ENCODE results near the gene CDK5RAP3.
A peak's percentile ranks its signal among the peaks of the same experiment; 100 is the strongest.

CDK5RAP3 gene

DNA sequence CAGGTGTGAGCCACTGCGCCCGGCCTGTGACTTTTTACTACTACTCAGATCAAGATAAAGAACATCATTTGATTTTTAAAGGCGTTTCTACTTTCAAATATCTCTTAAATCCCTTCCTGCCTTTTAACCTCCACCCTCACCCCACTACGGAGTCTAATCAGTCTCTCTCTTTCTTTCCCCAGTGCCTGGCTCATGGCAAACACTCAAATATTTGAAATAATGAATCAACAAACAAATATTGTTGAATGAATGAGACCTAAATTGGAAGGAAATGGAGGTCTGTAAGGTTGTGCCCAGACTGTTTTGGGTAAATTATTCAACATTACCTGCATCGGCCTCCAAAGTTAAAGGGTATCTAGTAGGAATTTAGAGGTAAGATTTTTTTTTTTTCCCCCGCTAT, 52.0 kb downstream of the CDK5RAP3 start:
- no peak for DNase-seq (ENCODE audit: low read depth in 1 of 2, low spot score in 1 of 2)

DNA sequence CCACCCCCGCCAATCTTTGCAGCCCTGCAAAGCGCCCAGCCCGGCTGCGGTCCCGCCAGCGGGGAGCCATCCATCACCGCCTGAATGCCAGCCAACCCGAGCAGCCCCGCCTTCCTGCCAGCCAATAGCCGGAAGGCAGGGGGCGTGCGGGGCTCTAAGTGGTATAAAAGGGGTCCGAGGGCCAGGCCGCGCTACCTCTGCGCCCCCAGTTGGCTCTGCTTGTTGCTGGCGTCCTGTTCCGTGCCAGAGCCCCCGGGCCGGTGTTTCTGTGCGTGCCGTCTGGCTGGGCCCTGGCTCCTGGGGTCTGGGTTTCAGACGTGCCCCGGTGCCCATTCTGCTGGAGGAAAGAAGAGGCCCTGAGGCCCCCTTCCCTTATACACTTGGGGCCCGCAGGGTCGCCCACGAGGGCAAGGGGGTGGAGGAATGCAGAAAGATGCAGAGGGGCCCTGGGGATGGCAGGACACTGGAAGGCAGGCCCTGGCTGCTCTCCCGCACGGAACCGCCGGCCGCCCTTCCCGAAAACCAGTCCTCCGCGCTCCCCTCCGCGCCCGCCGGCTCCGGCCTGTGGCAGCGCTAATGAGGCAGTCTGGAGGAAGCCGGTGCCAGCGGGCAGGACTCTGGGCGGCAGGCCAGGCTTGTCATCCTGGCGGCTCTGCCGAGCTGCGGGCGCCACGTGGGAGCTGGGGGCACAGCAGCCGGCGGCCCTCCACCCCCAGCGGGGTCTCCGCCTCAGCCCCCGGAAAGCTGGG, 52.7 kb downstream of the CDK5RAP3 start:
- DNase-seq (ENCODE audit: low read depth in 1 of 2, low spot score in 1 of 2): peak in 1 of 2 donors; percentile 18

DNA sequence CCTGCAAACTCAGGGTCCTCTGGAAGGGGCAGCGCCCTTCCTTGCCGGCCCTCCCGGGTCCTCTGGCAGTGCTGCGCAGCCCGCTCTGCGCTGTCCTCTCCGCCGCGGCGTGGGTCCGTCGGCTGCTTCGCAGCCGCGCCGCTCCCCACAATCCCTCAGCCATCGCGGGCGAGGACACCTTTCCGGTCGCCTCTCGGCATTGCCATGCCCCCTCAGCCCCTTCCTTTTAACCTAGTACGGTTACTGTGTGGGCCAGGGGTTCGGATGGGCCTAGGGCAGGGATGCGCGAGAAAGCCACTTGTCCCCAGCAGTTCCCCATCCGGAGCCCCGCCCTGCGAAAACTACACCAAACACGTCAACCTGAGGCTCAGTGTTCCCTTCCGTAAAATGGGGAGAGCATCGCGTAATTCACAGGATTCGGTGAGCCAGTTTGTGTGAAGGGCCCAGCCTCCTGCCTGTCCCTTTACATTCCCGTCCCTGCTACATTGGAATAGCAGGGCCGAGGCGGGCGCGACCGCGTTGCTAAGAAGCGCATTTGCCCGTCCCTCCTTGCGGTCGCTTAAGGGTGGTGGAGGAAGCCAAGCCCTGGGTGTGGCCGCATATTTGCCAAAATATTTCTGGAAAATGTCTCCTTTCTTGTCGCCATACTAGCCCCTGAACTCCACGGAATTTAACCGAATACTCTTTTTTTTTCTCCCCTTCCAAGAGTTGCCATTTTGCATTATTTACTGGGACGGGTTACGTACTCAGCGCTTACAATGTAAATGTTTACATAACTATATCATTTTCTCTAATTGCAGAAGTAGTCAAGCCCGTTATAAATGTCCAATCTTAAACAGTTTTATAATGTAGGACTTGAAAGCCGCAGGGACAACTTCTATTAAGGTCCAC, 53.5 kb downstream of the CDK5RAP3 start:
- peak in 1 of 2 donors; percentile 6 for DNase-seq (ENCODE audit: low read depth in 1 of 2, low spot score in 1 of 2)

DNA sequence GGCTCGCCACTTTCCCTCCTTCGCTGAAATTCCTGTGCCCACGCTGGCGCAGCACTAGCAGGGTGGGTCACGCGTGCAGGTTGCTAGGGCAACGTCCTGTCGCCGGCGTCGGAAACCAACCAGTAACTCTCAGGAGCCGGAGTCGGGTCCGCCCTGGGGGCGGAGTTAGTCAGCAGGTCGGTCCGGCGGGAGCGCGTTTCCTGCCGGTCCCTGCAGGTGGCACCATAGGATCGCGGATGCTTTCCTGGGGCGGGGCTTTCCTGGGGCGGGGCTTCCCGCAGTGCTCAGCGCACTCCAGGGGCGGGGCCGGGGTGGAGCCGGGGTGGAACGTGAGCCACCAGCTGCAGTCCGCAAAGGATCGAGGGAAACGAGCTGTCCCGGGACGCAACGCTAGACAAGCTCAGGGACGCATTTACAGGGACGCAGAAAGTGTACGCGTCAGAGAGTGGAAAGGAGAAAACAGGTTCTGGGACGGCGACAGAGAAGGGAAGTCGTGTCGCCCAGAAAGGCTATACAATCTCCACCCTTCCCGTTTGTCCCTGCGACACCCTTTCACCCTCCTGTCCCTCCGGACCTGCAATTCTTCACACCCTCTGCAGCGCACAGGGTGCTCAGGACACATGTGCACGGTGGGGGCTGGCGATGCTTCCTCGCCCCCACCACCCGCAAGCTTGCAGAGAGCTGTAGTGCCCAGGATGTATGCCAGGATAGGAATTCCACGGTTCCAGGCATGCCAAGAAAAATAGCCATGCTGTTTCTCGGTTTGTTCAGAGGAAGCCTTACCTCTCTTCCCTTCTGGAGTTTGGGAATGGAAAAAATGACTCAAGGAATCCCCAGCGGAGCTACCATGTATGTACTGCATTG, 54.4 kb downstream of the CDK5RAP3 start:
- DNase-seq (ENCODE audit: low read depth in 1 of 2, low spot score in 1 of 2): peak; percentile 98

DNA sequence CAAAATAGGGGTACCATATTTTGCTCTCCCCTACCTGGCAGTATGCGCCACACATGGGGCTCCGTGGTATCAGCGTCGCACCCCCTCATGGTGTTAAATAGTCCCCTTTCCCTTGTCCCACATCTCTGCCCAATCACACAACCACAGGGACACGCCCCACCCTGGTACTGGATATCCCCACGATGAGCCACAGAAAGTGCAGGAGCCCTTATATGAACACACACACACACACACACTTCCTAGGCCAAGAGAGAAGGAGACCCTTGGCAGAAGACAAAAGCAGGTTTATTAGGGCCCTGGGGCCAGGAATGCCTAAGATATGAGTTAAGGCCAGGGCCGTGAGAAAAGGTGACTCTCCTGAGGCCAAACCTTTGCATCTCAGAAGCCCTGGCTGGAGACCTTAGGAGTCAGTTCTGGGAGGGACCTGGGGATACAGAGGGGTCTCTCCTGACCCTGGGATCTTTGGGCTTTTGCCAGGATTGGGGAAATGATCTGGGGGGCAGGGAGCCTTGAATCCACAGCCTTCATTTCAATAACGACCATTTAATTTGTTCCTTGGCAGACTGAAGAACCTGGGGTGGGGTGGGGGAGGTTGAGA, 55.1 kb downstream of the CDK5RAP3 start:
- DNase-seq (ENCODE audit: low read depth in 1 of 2, low spot score in 1 of 2): no peak

DNA sequence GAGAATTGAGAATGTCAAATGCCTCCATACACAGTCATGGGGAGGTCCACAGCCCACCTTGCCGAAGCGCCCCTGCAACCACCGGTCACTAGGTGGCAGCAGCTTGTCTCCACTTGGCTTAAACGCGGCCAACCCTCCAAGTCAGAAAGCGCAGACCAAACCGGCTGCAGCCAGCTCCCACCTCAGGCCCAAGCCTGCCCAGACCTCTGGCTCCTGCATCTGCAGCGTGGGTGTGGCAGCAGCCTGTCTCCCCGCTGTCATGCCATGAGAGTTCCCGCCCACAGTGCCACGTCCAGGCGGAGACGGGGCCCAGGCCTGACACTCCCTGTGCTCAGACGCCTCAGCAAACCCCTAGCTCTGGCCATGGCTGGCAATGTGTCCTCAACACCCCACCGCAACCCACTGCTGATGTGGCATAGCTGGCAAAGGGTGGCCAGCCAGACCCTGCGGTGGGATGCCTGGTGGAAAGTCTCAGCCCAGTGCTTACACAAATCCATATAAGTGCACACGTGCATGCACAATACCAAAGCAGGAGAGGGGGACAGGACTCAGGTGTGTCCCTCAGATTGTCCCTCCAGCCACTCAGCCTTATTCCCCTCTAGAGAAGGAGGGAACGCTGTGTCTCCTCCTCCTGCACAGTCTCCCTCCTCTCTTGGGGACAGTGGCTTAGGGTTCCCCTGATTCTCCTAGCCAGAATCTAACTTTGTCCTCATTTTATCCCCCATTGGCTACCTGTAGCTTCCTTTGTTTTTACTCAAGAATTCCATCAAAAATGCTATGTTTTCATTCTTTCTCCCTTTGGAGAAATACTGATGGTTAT, 55.8 kb downstream of the CDK5RAP3 start:
- DNase-seq (ENCODE audit: low read depth in 1 of 2, low spot score in 1 of 2): peak; percentile 41 to 54

DNA sequence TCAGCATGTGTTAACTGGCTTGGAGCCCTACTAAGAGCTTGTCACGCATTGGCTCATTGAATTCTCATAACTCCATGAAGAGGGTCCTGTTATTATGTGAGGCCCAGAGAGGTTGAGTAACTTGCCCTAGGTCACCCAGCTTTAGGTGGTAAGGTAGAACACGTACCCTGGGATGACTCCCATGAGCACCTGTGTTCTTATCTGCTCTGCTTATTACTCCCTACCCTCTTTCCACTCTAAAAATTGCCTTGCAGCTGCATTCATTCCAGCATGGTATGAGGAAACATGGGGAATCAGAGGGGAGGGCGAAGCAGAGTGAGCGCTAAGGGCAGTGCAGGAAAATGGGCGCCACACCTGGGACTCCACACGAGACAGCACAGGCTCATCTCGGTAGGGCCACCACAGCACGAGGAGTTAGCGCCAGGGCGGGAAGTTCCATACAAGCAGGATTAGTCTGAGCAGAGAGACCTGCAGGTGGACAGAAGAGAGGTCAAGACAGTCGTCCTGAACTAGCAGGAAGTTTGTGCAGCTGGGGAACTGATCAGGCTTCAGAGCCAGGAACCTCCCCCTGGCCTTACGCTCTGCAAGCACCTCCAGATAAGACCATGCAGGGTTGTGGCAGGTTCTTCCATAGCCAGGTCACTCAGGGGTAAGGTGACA, 56.5 kb downstream of the CDK5RAP3 start:
- no peak for DNase-seq (ENCODE audit: low read depth in 1 of 2, low spot score in 1 of 2)

DNA sequence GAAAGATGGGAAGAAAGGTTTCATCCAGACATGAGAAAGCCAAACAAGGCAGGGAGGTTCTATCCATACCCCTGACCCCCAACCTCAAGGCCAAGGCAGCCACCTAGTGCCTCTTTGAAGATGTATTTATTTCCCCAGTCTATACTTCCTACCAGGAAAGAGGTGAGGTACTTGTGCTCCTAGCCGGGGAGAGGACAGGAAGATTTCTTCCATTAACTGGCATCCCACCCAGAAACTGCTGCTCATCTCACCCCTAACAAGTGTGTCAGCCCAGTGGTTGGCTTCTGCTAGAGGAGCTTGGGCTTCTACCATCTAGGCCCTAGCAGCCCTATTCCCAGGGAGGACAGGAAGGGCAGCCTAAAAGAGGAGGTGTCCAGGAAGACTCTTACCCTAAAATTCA, 57.8 kb downstream of the CDK5RAP3 start:
- DNase-seq (ENCODE audit: low read depth in 1 of 2, low spot score in 1 of 2): no peak

DNA sequence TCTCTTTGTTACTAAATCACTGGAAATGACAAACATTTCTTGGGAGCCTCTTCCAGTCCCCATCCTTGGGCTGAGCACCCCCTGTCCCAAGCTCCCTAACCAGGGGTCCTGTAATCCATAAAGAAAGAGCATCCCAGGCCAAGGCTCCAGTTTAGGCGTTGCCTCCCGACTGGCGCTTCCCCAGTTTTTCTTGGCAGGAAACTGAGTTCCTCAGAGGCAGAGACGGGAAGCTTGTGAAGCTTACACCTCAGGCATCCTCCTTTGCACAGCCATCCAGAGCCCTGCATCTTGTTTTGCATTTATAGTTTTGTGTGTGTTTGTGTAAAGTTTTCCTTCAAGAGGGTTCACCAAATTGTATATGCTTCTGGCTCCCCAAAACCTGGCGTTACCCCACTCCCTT, 59.6 kb downstream of the CDK5RAP3 start:
- DNase-seq (ENCODE audit: low read depth in 1 of 2, low spot score in 1 of 2): no peak
